Thyroid gland (tissue), 4 donors: Measurements from ENCODE around the gene ERC1. TPM values are rescaled to one million over a fixed set of nuclear protein-coding genes. Genes with fewer than 3 reads are reported as not detected.

Source experiments
- DNase-seq, 2 donors: peaks; one replicate each; pipeline ENCODE4 v3.0.0-alpha.2; 2019
- H3K27ac ChIP-seq, 3 donors: fragments of 200-600 bp; sonication (generic); 1 replicate in 2 of 3; 2 replicates in 1 of 3; pipeline ENCODE4 v1.5.1; 2016 to 2019; ENCODE audit warnings: mild to moderate bottlenecking in 1 of 3, moderate library complexity in 1 of 3
- H3K27me3 ChIP-seq: fragments of 200-600 bp; sonication (generic); one replicate; pipeline ENCODE4 v1.5.1; 2019
- H3K36me3 ChIP-seq, 2 donors: fragments of 200-600 bp; sonication (generic); one replicate each; pipeline ENCODE4 v1.5.1; 2016 to 2019
- H3K4me1 ChIP-seq, 2 donors: fragments of 200-600 bp; sonication (generic); one replicate each; pipeline ENCODE4 v1.5.1; 2017 to 2019
- H3K4me3 ChIP-seq, 3 donors: fragments of 200-600 bp; sonication (generic); replicated peaks in 1 of 3; 1 replicate in 2 of 3; 2 replicates in 1 of 3; pipeline ENCODE4 v1.5.1; 2016; ENCODE audit warnings: mild to moderate bottlenecking in 1 of 3
- H3K9me3 ChIP-seq: fragments of 200-600 bp; sonication (generic); one replicate; pipeline ENCODE4 v1.5.1; 2017
- POLR2A ChIP-seq, 2 donors: fragments of 450-650 bp; IDR thresholded peaks; one replicate each; pipeline ENCODE4 v1.6.1; 2017; ENCODE audit warnings: antibody characterized with exemption in 2 of 2, mild to moderate bottlenecking in 2 of 2, moderate library complexity in 1 of 2
- WGBS, 2 donors: methylation state at CpG; one replicate each; pipeline ENCODE4 v1.1.5; 2017; 5-methylcytosine and 5-hydroxymethylcytosine counted together
- intact Hi-C: fragments of 100-400 bp; cut with DNase I; formaldehyde crosslinking; loops from one replicate; pipeline ENCODE4 v1.15.1; 2023
- total RNA-seq, 4 donors: library from RNA; depleted of rRNA; stranded (reverse); fragments of >200 nt; gene quantifications; one replicate each; pipeline ENCODE4 v1.2.3, GENCODE V29; 2016
- TF ChIP-seq, protein P1 (sequence below), 6 experiments: fragments of 200-600 bp in 3 of 6; fragments of 450-650 bp in 3 of 6; sonication (generic) in 3 of 6; IDR thresholded peaks; one replicate each; pipeline ENCODE4 v1.5.1; 2016 to 2019; ENCODE audit warnings: antibody characterized with exemption in 6 of 6, mild to moderate bottlenecking in 2 of 6, inconsistent platforms in 1 of 6, moderate library complexity in 1 of 6

ERC1 gene
- total RNA-seq, 4 donors from 2014 or later: 39.8 to 84.2 (median 75.8) TPM

DNA sequence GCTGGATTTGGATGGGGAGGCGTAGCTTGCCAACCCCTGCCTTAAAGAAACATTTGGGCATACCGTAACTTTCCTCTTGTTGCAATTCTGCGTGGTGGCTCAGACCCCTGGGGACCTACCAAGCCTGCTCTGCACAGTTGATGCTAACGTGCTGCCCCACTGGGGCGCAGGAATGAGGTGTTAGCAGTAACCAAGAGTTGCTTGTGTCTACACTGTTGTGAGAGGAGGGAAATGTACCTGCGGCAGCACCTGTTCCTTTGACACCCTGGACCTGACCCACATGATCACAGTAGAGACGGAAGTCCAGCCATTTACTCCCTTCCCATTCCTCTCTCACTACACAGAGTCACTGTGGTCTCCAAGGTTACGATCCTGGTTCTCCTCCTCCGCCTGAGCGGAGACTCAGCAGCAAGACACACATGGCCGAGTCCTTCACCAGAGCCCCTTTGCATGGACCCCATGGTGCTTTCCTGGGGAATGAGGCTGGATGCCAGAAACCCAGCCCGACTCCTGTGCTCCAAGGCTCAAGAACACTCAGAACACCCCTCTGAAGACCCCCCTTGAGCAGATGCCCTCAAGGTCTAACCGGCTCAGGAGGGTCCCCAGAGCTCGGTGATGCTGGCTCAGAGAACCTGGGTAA lies 518.5 kb downstream of the ERC1 start:
- H3K36me3 ChIP-seq: no peaks in the 10 kb centered on the region
- intact Hi-C loops: no loop called here
- no peak for DNase-seq
- no peaks in the 10 kb centered on the region for H3K4me1 ChIP-seq
- H3K9me3 ChIP-seq: no peaks in the 10 kb centered on the region
- TF ChIP-seq, protein P1, sequence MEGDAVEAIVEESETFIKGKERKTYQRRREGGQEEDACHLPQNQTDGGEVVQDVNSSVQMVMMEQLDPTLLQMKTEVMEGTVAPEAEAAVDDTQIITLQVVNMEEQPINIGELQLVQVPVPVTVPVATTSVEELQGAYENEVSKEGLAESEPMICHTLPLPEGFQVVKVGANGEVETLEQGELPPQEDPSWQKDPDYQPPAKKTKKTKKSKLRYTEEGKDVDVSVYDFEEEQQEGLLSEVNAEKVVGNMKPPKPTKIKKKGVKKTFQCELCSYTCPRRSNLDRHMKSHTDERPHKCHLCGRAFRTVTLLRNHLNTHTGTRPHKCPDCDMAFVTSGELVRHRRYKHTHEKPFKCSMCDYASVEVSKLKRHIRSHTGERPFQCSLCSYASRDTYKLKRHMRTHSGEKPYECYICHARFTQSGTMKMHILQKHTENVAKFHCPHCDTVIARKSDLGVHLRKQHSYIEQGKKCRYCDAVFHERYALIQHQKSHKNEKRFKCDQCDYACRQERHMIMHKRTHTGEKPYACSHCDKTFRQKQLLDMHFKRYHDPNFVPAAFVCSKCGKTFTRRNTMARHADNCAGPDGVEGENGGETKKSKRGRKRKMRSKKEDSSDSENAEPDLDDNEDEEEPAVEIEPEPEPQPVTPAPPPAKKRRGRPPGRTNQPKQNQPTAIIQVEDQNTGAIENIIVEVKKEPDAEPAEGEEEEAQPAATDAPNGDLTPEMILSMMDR (IDR thresholded peaks at IDR 0.05): no peak
- no peak for TF ChIP-seq POLR2A (IDR thresholded peaks at IDR 0.05)
- no peak overlapping the region for H3K27ac ChIP-seq
- 74 to 80% methylated on average over 13 to 14 of the region's 14 CpGs for WGBS, 2 donors
- H3K4me3 ChIP-seq: no peak overlapping the region
- H3K27me3 ChIP-seq: no peaks in the 10 kb centered on the region

DNA sequence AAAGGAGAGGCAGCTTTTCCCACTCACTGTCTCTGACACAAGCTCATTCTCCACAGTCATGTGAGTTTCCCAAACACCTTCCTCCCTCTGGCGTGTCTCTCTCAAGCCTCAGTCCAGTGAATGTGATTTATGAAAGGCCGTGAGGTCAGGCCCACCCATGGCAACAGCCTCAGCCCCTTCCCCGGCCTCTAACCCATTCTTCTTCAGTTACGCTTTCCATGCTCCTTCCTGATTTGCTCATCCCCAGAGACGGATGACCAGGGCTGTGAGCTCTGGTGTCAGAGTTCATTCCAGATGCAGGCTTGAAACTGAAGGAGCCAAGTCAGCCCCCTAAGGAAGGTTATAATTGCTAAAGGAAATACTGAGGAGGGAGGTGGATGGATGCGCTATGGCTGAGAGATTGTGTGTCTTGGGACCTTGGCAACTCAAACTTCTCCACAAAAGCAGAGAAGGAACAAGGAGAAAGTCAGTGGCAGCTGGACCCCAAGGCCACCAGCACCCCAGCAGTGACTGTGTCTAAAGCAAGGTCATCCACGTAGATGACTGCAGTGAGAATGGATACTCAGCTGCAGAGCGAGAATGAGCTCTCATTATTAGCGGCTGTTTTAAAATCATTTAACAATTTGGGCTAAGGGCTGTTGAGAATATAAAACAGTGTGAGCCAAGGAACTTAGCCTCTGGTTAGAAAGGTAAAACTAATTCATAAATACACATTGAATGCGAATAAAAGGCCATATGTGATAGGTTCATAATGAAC lies 519.2 kb downstream of the ERC1 start:
- Histone ChIP-seq H3K27me3 (no peaks in the 10 kb centered on the region), H3K9me3 (no peaks in the 10 kb centered on the region), H3K4me3 (no peak overlapping the region), H3K4me1 (no peaks in the 10 kb centered on the region), H3K27ac (no peak overlapping the region), H3K36me3 (no peaks in the 10 kb centered on the region)
- TF ChIP-seq, protein P1 (IDR thresholded peaks at IDR 0.05): no peak
- TF ChIP-seq POLR2A (IDR thresholded peaks at IDR 0.05): no peak
- intact Hi-C loops: no loop called here
- WGBS, 2 donors: 70 to 75% methylated on average over 10 of the region's 10 CpGs
- DNase-seq: no peak

DNA sequence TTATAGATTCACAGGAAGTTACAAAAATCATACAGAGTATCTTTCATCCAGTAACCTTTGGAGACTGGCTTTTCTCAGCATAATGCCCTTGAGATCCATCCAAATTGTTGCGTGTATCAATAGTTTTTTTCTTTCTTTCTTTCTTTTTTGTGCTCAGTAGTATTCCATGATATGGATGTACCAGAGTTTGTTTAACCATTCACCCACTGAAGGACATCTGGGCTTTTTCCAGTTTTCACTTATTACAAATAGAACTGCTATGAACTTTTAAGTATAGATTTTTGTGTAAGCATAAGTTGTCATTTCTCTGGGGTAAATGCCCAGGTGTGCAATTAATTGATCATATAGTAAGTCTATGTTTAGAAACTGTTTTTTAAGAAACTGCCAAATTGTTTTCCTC lies 524.0 kb downstream of the ERC1 start:
- no peaks in the 10 kb centered on the region for H3K36me3 ChIP-seq
- TF ChIP-seq, protein P1 (IDR thresholded peaks at IDR 0.05): no peak
- no peak for TF ChIP-seq POLR2A (IDR thresholded peaks at IDR 0.05)
- no peaks in the 10 kb centered on the region for H3K27me3 ChIP-seq
- no peak overlapping the region for H3K4me3 ChIP-seq
- peaks cover 3 to 13% of the 10 kb centered on the region in 2 donors for H3K4me1 ChIP-seq
- H3K9me3 ChIP-seq: no peaks in the 10 kb centered on the region
- intact Hi-C loops: no loop called here
- WGBS, 2 donors: 97 to 98% methylated on average over 1 of the region's 1 CpG
- DNase-seq: no peak
- H3K27ac ChIP-seq: no peak overlapping the region

DNA sequence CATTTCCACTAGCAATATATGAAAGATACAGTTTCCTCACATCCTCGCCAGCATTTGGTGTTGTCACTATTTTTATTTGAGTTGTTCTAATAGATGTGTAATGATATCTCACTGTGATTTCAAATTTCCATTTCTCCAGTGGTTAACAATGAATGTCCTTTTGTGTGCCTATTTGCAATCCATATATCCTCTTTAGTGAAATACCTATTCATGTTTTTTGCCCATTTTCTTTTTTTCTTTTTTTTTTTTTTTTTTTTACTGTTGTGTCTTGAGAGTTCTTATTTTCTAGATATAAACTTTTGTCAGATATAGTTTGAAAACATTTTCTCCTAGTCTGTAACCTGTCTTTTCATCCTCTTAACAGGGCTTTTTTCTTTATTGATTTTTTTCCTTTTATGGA lies 524.4 kb downstream of the ERC1 start:
- WGBS, 2 donors: 96 to 98% methylated on average over 1 of the region's 1 CpG
- no peaks in the 10 kb centered on the region for H3K9me3 ChIP-seq
- DNase-seq: no peak
- peaks cover 3 to 13% of the 10 kb centered on the region in 2 donors for H3K4me1 ChIP-seq
- no peak for TF ChIP-seq POLR2A (IDR thresholded peaks at IDR 0.05)
- TF ChIP-seq, protein P1 (IDR thresholded peaks at IDR 0.05): no peak
- no peak overlapping the region for H3K4me3 ChIP-seq
- intact Hi-C loops: no loop called here
- no peaks in the 10 kb centered on the region for H3K27me3 ChIP-seq
- H3K36me3 ChIP-seq: no peaks in the 10 kb centered on the region
- H3K27ac ChIP-seq: no peak overlapping the region

DNA sequence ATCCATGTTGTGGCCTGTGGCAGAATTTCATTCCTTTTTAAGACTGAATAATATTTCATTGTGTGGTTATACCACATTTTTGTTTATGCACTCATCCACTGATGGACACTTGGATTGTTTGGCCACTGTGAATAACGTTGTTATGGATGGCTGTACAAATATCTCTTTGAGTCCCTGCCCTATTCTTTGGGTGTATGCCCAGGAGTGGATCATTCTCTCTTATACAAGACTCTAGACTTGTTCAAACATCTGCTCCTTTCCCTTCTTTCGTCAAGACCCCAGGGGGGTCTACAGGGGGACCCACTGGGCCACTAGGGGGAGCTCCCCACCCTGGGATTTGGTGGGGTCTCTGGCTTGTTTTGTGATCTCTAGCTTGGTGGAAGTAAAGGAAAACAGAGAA lies 526.0 kb downstream of the ERC1 start:
- Histone ChIP-seq H3K36me3 (no peaks in the 10 kb centered on the region), H3K4me3 (no peak overlapping the region), H3K27me3 (no peaks in the 10 kb centered on the region), H3K4me1 (peaks cover 3 to 13% of the 10 kb centered on the region in 2 donors), H3K9me3 (no peaks in the 10 kb centered on the region), H3K27ac (no peak overlapping the region)
- TF ChIP-seq POLR2A (IDR thresholded peaks at IDR 0.05): no peak
- TF ChIP-seq, protein P1 (IDR thresholded peaks at IDR 0.05): no peak
- DNase-seq: no peak
- 28 to 39% methylated on average over 2 of the region's 2 CpGs for WGBS, 2 donors
- intact Hi-C loops: no loop called here
